HEK293 (cell line): ENCODE results near the gene RASA3.

Source experiments
- CTCF ChIA-PET: fragments of 350-600 bp; formaldehyde crosslinking; extraction: SDS; loops from one replicate; lab custom pipeline; 2021; ENCODE audit warnings: antibody characterized with exemption; lab: Yijun Ruan, JAX
- POLR2A ChIA-PET: fragments of 300-600 bp; formaldehyde crosslinking; extraction: SDS; loops from one replicate; lab custom pipeline; 2020; ENCODE audit warnings: antibody characterized with exemption, inconsistent platforms; lab: Yijun Ruan, JAX
- H3K27ac ChIP-seq: fragments of 200-500 bp; sonication (Bioruptor generic); 2 replicates; pipeline ENCODE4 v1.5.1; 2014; ENCODE audit warnings: low read depth, low read length, control low read depth, inconsistent platforms; ENCODE audit errors: extremely low read depth
- H3K36me3 ChIP-seq, 2 experiments: fragments of 200-500 bp in 1 of 2; sonication (Bioruptor generic) in 1 of 2; 1 replicate in 1 of 2; 2 replicates in 1 of 2; pipeline ENCODE4 v1.5.1; 2014 to 2017; ENCODE audit warnings: inconsistent platforms in 2 of 2, low read length in 2 of 2; ENCODE audit not compliant: control insufficient read depth in 2 of 2, insufficient read depth in 1 of 2
- H3K4me1 ChIP-seq: fragments of 200-500 bp; sonication (Bioruptor generic); 2 replicates; pipeline ENCODE4 v1.5.1; 2014; ENCODE audit warnings: mild to moderate bottlenecking, low read length, inconsistent platforms; ENCODE audit not compliant: control insufficient read depth, insufficient read depth
- H3K4me3 ChIP-seq: 2 replicates; pipeline ENCODE4 v1.5.1; 2011; ENCODE audit warnings: low read depth, mild to moderate bottlenecking, control low read depth, low read length, moderate library complexity
- H3K9me3 ChIP-seq: fragments of 200-500 bp; sonication (Bioruptor generic); 2 replicates; pipeline ENCODE4 v1.5.1; 2014; ENCODE audit warnings: low read depth, low read length, inconsistent platforms; ENCODE audit not compliant: control insufficient read depth, insufficient read depth
- KLF10 ChIP-seq: fragments of 450-650 bp; IDR thresholded peaks from 2 replicates; pipeline ENCODE4 v1.5.1; 2018; ENCODE audit warnings: missing biosample characterization, mild to moderate bottlenecking, missing genetic modification characterization
- PRDM2 ChIP-seq: fragments of 450-650 bp; formaldehyde crosslinking; IDR thresholded peaks from 2 replicates; pipeline ENCODE4 v1.5.1; 2016; ENCODE audit warnings: missing biosample characterization, missing genetic modification characterization, borderline replicate concordance
- TRIM28 ChIP-seq: IDR thresholded peaks from 2 replicates; pipeline ENCODE4 v1.6.1; 2011; ENCODE audit warnings: low read length, control low read depth, borderline replicate concordance
- YY1 ChIP-seq: fragments of 450-650 bp; formaldehyde crosslinking; IDR thresholded peaks from 2 replicates; pipeline ENCODE4 v1.5.1; 2018; ENCODE audit warnings: missing biosample characterization, missing genetic modification characterization
- ZBTB10 ChIP-seq: fragments of 450-650 bp; formaldehyde crosslinking; IDR thresholded peaks from 2 replicates; pipeline ENCODE4 v1.5.1; 2016; ENCODE audit warnings: missing biosample characterization, missing genetic modification characterization
- ZBTB11 ChIP-seq: fragments of 450-650 bp; formaldehyde crosslinking; conservative IDR thresholded peaks from 2 replicates; pipeline ENCODE4 v1.5.1; 2016; ENCODE audit warnings: low read depth, missing biosample characterization, missing genetic modification characterization
- ZBTB17 ChIP-seq: fragments of 450-650 bp; formaldehyde crosslinking; IDR thresholded peaks from 2 replicates; pipeline ENCODE4 v1.5.1; 2016; ENCODE audit warnings: missing biosample characterization, missing genetic modification characterization
- ZBTB6 ChIP-seq: fragments of 450-650 bp; formaldehyde crosslinking; IDR thresholded peaks from 2 replicates; pipeline ENCODE4 v1.5.1; 2017; ENCODE audit warnings: missing biosample characterization, missing genetic modification characterization
- ZIC2 ChIP-seq: fragments of 450-650 bp; formaldehyde crosslinking; IDR thresholded peaks from 2 replicates; pipeline ENCODE4 v1.5.1; 2016; ENCODE audit warnings: missing biosample characterization, missing genetic modification characterization
- ZNF146 ChIP-seq: fragments of 450-650 bp; formaldehyde crosslinking; IDR thresholded peaks from 2 replicates; pipeline ENCODE4 v1.5.1; 2016; ENCODE audit warnings: missing biosample characterization, missing genetic modification characterization
- ZNF202 ChIP-seq: fragments of 450-650 bp; formaldehyde crosslinking; IDR thresholded peaks from 2 replicates; pipeline ENCODE4 v1.5.1; 2016; ENCODE audit warnings: missing biosample characterization, missing genetic modification characterization, borderline replicate concordance
- ZNF24 ChIP-seq: fragments of 450-650 bp; formaldehyde crosslinking; IDR thresholded peaks from 2 replicates; pipeline ENCODE4 v1.5.1; 2016; ENCODE audit warnings: missing biosample characterization, missing genetic modification characterization
- ZNF354C ChIP-seq: fragments of 450-650 bp; formaldehyde crosslinking; IDR thresholded peaks from 2 replicates; pipeline ENCODE4 v1.5.1; 2016; ENCODE audit warnings: missing biosample characterization, missing genetic modification characterization, low read depth, borderline replicate concordance
- ZNF426 ChIP-seq: fragments of 450-650 bp; formaldehyde crosslinking; IDR thresholded peaks from 2 replicates; pipeline ENCODE4 v1.5.1; 2017; ENCODE audit warnings: missing biosample characterization, missing genetic modification characterization, mild to moderate bottlenecking, inconsistent platforms, moderate library complexity
- ZNF530 ChIP-seq: fragments of 450-650 bp; formaldehyde crosslinking; IDR thresholded peaks from 2 replicates; pipeline ENCODE4 v1.5.1; 2016; ENCODE audit warnings: low read depth, missing biosample characterization, missing genetic modification characterization
- ZNF548 ChIP-seq: fragments of 450-650 bp; formaldehyde crosslinking; IDR thresholded peaks from 2 replicates; pipeline ENCODE4 v1.5.1; 2016; ENCODE audit warnings: missing biosample characterization, missing genetic modification characterization
- ZNF555 ChIP-seq: fragments of 450-650 bp; formaldehyde crosslinking; conservative IDR thresholded peaks from 2 replicates; pipeline ENCODE4 v1.5.1; 2017; ENCODE audit warnings: missing biosample characterization, mild to moderate bottlenecking, missing genetic modification characterization, inconsistent platforms
- ZNF639 ChIP-seq: fragments of 450-650 bp; formaldehyde crosslinking; IDR thresholded peaks from 2 replicates; pipeline ENCODE4 v1.5.1; 2016; ENCODE audit warnings: missing biosample characterization, missing genetic modification characterization
- ZNF777 ChIP-seq: fragments of 450-650 bp; formaldehyde crosslinking; IDR thresholded peaks from 2 replicates; pipeline ENCODE4 v1.5.1; 2017; ENCODE audit warnings: missing biosample characterization, missing genetic modification characterization, borderline replicate concordance

RASA3 gene

GRCh38 chr13:114034481-114034891 is 97.9 kb downstream of the RASA3 start (continued):
- TF ChIP-seq ZBTB17 (tag by site-specific recombination) = no peak

GRCh38 chr13:114033541-114034315 is 98.7 kb downstream of the RASA3 start:
- no peak overlapping the region for H3K27ac ChIP-seq
- no peak for TF ChIP-seq ZNF426 (tag by site-specific recombination)
- no peak for TF ChIP-seq ZNF24
- TF ChIP-seq ZNF354C (tag by site-specific recombination) = no peak
- TF ChIP-seq ZNF202 (tag by site-specific recombination) = no peak
- no peak for TF ChIP-seq ZNF548 (tag by site-specific recombination)
- no peak for TF ChIP-seq PRDM2
- TF ChIP-seq ZBTB10 (tag by site-specific recombination) = no peak
- TF ChIP-seq ZBTB11 (tag by site-specific recombination) = no peak
- no peak for TF ChIP-seq ZNF639
- no peak for TF ChIP-seq ZNF777
- no peak for TF ChIP-seq ZIC2
- TF ChIP-seq ZNF146 (tag by site-specific recombination) = no peak
- no peak for TF ChIP-seq TRIM28
- no peak for TF ChIP-seq ZNF555 (tag by site-specific recombination)
- no peak for TF ChIP-seq YY1 (tag by site-specific recombination)
- TF ChIP-seq ZBTB6 (tag by site-specific recombination) = no peak
- no peak for TF ChIP-seq ZNF530 (tag by site-specific recombination)
- TF ChIP-seq KLF10 (tag by site-specific recombination) = no peak
- no peak overlapping the region for H3K4me3 ChIP-seq
- ChIA-PET POLR2A (no interaction called here), CTCF (interaction anchor here (0.6 kb wide), 1 partner anchor 13 kb away, joined by 3 read pairs; no protein-coding TSS in a partner anchor)
- H3K9me3 ChIP-seq = no peaks in the 10 kb centered on the region
- H3K36me3 ChIP-seq = no peaks in the 10 kb centered on the region
- no peaks in the 10 kb centered on the region for H3K4me1 ChIP-seq
